HEK293 (cell line): ENCODE results near the gene TSPAN9.

Experiments used
- CTCF ChIA-PET: fragments of 350-600 bp; formaldehyde crosslinking; extraction: SDS; loops from one replicate; lab custom pipeline; 2021; ENCODE audit warnings: antibody characterized with exemption; lab: Yijun Ruan, JAX
- POLR2A ChIA-PET: fragments of 300-600 bp; formaldehyde crosslinking; extraction: SDS; loops from one replicate; lab custom pipeline; 2020; ENCODE audit warnings: antibody characterized with exemption, inconsistent platforms; lab: Yijun Ruan, JAX
- H3K27ac ChIP-seq: fragments of 200-500 bp; sonication (Bioruptor generic); 2 replicates; pipeline ENCODE4 v1.5.1; 2014; ENCODE audit warnings: low read depth, low read length, control low read depth, inconsistent platforms; ENCODE audit errors: extremely low read depth
- H3K36me3 ChIP-seq, 2 experiments: fragments of 200-500 bp in 1 of 2; sonication (Bioruptor generic) in 1 of 2; 1 replicate in 1 of 2; 2 replicates in 1 of 2; pipeline ENCODE4 v1.5.1; 2014 to 2017; ENCODE audit warnings: inconsistent platforms in 2 of 2, low read length in 2 of 2; ENCODE audit not compliant: control insufficient read depth in 2 of 2, insufficient read depth in 1 of 2
- H3K4me1 ChIP-seq: fragments of 200-500 bp; sonication (Bioruptor generic); 2 replicates; pipeline ENCODE4 v1.5.1; 2014; ENCODE audit warnings: mild to moderate bottlenecking, low read length, inconsistent platforms; ENCODE audit not compliant: control insufficient read depth, insufficient read depth
- H3K4me3 ChIP-seq: 2 replicates; pipeline ENCODE4 v1.5.1; 2011; ENCODE audit warnings: low read depth, mild to moderate bottlenecking, control low read depth, low read length, moderate library complexity
- H3K9me3 ChIP-seq: fragments of 200-500 bp; sonication (Bioruptor generic); 2 replicates; pipeline ENCODE4 v1.5.1; 2014; ENCODE audit warnings: low read depth, low read length, inconsistent platforms; ENCODE audit not compliant: control insufficient read depth, insufficient read depth
- BCL6B ChIP-seq: fragments of 450-650 bp; formaldehyde crosslinking; IDR thresholded peaks from 2 replicates; pipeline ENCODE4 v1.5.1; 2017; ENCODE audit warnings: missing biosample characterization, missing genetic modification characterization
- CTCF ChIP-seq: fragments of 450-650 bp; formaldehyde crosslinking; IDR thresholded peaks from 2 replicates; pipeline ENCODE4 v1.5.1; 2016; ENCODE audit warnings: missing biosample characterization, missing genetic modification characterization
- MZF1 ChIP-seq: fragments of 450-650 bp; formaldehyde crosslinking; IDR thresholded peaks from 2 replicates; pipeline ENCODE4 v1.5.1; 2017; ENCODE audit warnings: missing biosample characterization, missing genetic modification characterization, borderline replicate concordance
- PRDM10 ChIP-seq: fragments of 450-650 bp; formaldehyde crosslinking; IDR thresholded peaks from 2 replicates; pipeline ENCODE4 v1.5.1; 2016; ENCODE audit warnings: missing biosample characterization, missing genetic modification characterization
- SETDB1 ChIP-seq: IDR thresholded peaks from one replicate; pipeline ENCODE4 v1.6.1; 2017; ENCODE audit warnings: mild to moderate bottlenecking, low read length, moderate library complexity, mixed read lengths; ENCODE audit not compliant: insufficient read length
- SP7 ChIP-seq: fragments of 450-650 bp; formaldehyde crosslinking; IDR thresholded peaks from 2 replicates; pipeline ENCODE4 v1.5.1; 2016; ENCODE audit warnings: missing biosample characterization, missing genetic modification characterization
- ZBTB10 ChIP-seq: fragments of 450-650 bp; formaldehyde crosslinking; IDR thresholded peaks from 2 replicates; pipeline ENCODE4 v1.5.1; 2016; ENCODE audit warnings: missing biosample characterization, missing genetic modification characterization
- ZBTB49 ChIP-seq: fragments of 450-650 bp; formaldehyde crosslinking; IDR thresholded peaks from 2 replicates; pipeline ENCODE4 v1.5.1; 2016; ENCODE audit warnings: missing biosample characterization, missing genetic modification characterization, low read depth
- ZNF132 ChIP-seq: fragments of 450-650 bp; formaldehyde crosslinking; IDR thresholded peaks from 2 replicates; pipeline ENCODE4 v1.5.1; 2017; ENCODE audit warnings: missing biosample characterization, missing genetic modification characterization, borderline replicate concordance
- ZNF140 ChIP-seq: fragments of 450-650 bp; formaldehyde crosslinking; IDR thresholded peaks from 2 replicates; pipeline ENCODE4 v1.5.1; 2016; ENCODE audit warnings: missing biosample characterization, missing genetic modification characterization
- ZNF48 ChIP-seq: fragments of 450-650 bp; formaldehyde crosslinking; IDR thresholded peaks from 2 replicates; pipeline ENCODE4 v1.5.1; 2016; ENCODE audit warnings: missing biosample characterization, missing genetic modification characterization
- ZNF529 ChIP-seq: fragments of 450-650 bp; formaldehyde crosslinking; IDR thresholded peaks from 2 replicates; pipeline ENCODE4 v1.5.1; 2017; ENCODE audit warnings: missing genetic modification characterization, missing biosample characterization; ENCODE audit not compliant: insufficient replicate concordance
- ZNF626 ChIP-seq: fragments of 450-650 bp; sonication (Bioruptor Pico); formaldehyde crosslinking; IDR thresholded peaks from 2 replicates; pipeline ENCODE4 v1.5.1; 2018; ENCODE audit warnings: missing biosample characterization, missing genetic modification characterization, inconsistent platforms

TSPAN9 gene

GRCh38 chr12:3294481-3294911 is 217.3 kb downstream of the TSPAN9 start:
- TF ChIP-seq BCL6B (tag by site-specific recombination), result no peak
- TF ChIP-seq ZBTB10 (tag by site-specific recombination), result no peak
- TF ChIP-seq PRDM10, result no peak
- no peak for TF ChIP-seq ZBTB49 (tag by site-specific recombination)
- no peak for TF ChIP-seq SETDB1
- TF ChIP-seq ZNF48 (tag by site-specific recombination), result no peak
- no peak for TF ChIP-seq ZNF529 (tag by site-specific recombination)
- no peak for TF ChIP-seq ZNF132 (tag by site-specific recombination)
- no peak for TF ChIP-seq ZNF626 (tag by site-specific recombination)
- no peak for TF ChIP-seq ZNF140 (tag by site-specific recombination)
- TF ChIP-seq MZF1 (tag by site-specific recombination), result no peak
- no peak for TF ChIP-seq CTCF (tag by site-specific recombination)
- TF ChIP-seq SP7 (tag by site-specific recombination), result no peak
- Histone ChIP-seq H3K9me3 (no peaks in the 10 kb centered on the region), H3K4me3 (no peak overlapping the region), H3K27ac (no peak overlapping the region), H3K36me3 (no peaks in the 10 kb centered on the region), H3K4me1 (no peaks in the 10 kb centered on the region)
- ChIA-PET CTCF (no interaction called here), POLR2A (no interaction called here)
